GM12878 (cell line): ENCODE data around the gene SMIM14.

Experiments
- CTCF ChIP-seq, 3 experiments: IDR thresholded peaks in 2 of 3; conservative IDR thresholded peaks in 1 of 3; 2 replicates each; pipeline ENCODE4 v1.5.1; 2011; ENCODE audit warnings: low read depth in 3 of 3, low read length in 3 of 3, mild to moderate bottlenecking in 3 of 3, control low read depth in 2 of 3, moderate library complexity in 2 of 3, inconsistent platforms in 1 of 3, mixed read lengths in 1 of 3; ENCODE audit not compliant: control insufficient read depth in 2 of 3, insufficient read depth in 1 of 3; ENCODE audit errors: extremely low read depth in 1 of 3
- EP300 ChIP-seq, 2 experiments: fragments of 150-350 bp in 1 of 2; IDR thresholded peaks; 2 replicates each; pipeline ENCODE4 v1.6.1; 2011 to 2012; ENCODE audit warnings: low read depth in 2 of 2, low read length in 2 of 2, borderline replicate concordance in 1 of 2, improper control_type of control experiment in 1 of 2, inconsistent platforms in 1 of 2; ENCODE audit not compliant: control insufficient read depth in 1 of 2
- TARDBP ChIP-seq: IDR thresholded peaks from 2 replicates; pipeline ENCODE4 v1.6.1; 2016; ENCODE audit warnings: borderline replicate concordance

- no peak for TF ChIP-seq EP300 (IDR thresholded peaks at IDR 0.05; ENCODE audit: borderline replicate concordance in 1 of 2, control insufficient read depth in 1 of 2, low read depth in 2 of 2, low read length in 2 of 2)
- TF ChIP-seq CTCF (IDR thresholded peaks at IDR 0.05 in 2 of 3, conservative IDR thresholded peaks at IDR 0.05 in 1 of 3; ENCODE audit: control insufficient read depth in 2 of 3, extremely low read depth in 1 of 3, insufficient read depth in 1 of 3, low read depth in 3 of 3, low read length in 3 of 3) = peak in 2 of 3 experiments; percentile 2 to 34; a peak in 2 of 6 replicates
- TF ChIP-seq TARDBP = no peak
Observed at GRCh38 chr4:39527296-39528060, 111.2 kb downstream of the SMIM14 start, which contains the start of gene UGDH.
